EL (cell line): ENCODE data around the gene HTR3A.
A peak's percentile ranks its signal among the peaks of the same experiment; 100 is the strongest.

Source experiments
- DNase-seq: peaks from one replicate; pipeline ENCODE4 v3.0.0-alpha.2; 2016

HTR3A gene

GRCh38 chr11:114025329-114025907, 50.5 kb downstream of the HTR3A start:
- no peak for DNase-seq

DNA sequence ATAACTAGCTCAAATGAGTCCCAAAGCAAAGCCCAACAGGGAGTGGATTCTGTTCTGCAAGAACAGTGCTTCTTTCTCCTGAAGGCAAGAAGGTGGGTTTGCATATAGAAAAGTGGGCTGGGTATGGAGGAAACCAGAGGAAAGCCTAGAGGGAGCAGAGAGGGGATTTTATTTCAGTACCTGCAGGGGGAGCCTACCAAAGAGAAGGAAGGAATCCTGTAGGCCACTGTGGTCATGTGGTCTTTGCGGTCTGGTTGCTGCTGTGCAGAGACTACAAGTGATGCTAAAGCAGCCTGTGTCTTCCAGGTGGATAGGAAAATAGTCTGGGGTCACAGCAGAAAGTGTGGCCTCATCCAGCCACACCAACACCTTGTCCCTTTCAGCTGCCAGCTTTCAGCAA, 51.4 kb downstream of the HTR3A start:
- DNase-seq = no peak

GRCh38 chr11:114027391-114027790, 52.5 kb downstream of the HTR3A start:
- no peak for DNase-seq

- DNase-seq = no peak
Measured at GRCh38 chr11:114027926-114028325, 53.0 kb downstream of the HTR3A start.

- DNase-seq = no peak
Measured at GRCh38 chr11:114031246-114031966, 56.5 kb downstream of the HTR3A start.

GRCh38 chr11:114031967-114032320, 57.0 kb downstream of the HTR3A start:
- no peak for DNase-seq

GRCh38 chr11:114033066-114033465, 58.2 kb downstream of the HTR3A start:
- DNase-seq = no peak

GRCh38 chr11:114033572-114033971, 58.7 kb downstream of the HTR3A start:
- no peak for DNase-seq

DNA sequence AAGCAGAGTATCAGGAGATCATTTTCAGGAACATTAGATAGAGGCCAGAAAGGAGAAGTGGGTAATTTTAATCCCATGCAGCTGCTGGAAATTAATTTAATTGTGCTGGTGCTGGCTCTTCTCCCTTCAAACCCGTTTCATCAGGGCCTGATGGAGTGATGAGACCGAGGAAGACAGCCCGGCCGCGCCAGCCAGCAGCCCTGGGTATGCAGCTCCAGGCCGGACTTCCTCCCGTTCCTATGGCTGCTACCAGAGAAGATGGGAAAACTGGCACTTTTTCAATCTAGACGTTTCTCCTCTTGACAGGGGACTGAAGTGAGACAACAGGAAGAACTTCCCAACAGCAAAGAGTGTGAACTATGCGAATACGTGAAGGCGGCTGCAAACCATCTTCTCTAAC, 60.0 kb downstream of the HTR3A start:
- no peak for DNase-seq

- DNase-seq = peak; percentile 55
Measured at GRCh38 chr11:114036147-114036811, 61.4 kb downstream of the HTR3A start.

DNA sequence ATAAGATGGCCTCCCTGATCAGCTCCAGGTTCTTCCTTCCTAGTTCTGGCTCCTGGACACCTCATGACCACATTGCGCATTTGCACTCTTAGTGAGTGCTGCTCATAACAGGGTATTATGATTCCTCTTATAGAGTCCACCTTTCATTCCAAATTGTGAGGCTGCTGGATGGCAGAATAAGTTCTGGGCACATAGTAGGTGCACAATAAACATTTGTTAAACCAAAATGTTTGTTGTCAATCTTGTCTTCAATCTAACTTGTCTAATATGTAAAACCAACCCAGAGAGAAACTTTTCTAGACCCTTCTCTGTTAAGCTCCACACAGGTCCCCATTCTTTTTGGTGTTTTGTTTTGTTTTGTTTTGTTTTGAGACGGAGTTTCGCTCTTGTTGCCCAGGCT, 62.0 kb downstream of the HTR3A start:
- no peak for DNase-seq

DNA sequence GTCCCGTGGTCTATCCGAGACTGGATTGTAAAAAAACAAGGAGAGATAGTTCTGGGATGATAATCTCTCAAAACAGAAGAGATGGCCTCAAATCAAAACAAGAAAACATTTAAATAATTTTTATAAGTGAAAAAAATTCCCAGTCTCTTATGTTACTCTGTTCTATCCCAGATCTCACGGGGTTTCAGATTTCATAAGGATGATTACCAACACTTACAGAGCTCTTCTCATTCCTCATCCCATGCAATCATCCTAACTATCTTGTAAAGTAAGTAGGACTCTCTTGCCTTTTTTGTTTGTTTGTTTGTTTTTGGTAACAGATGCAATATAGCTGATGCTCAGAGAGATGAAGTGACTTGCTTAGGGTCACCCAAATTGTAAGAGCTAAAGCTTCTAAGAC, 64.6 kb downstream of the HTR3A start:
- DNase-seq = no peak
